ENCODE measurements around the gene PARN.

- no peak for TF ChIP-seq CTCF (IDR thresholded peaks at IDR 0.05)
- no peak for TF ChIP-seq POLR2A (IDR thresholded peaks at IDR 0.05)
Observed at GRCh38 chr16:14445937-14446715, 183.9 kb downstream of the PARN start.

Data from thyroid gland (tissue), 4 donors.